NCI-H1436 (cell line): ENCODE measurements around the gene HIP1R.
"Not testable (repeated sequence)": the region's sequence is repeated elsewhere in the genome, so short reads cannot be mapped to it uniquely, and the experiment has no call there.

Experiments
- DNase-seq: peaks from one replicate; lab custom pipeline; 2025; lab: John Stamatoyannopoulos, UW

HIP1R gene

GRCh38 chr12:122834921-122835749 lies at the start of gene HIP1R:
TSS of gene HIP1R (plus strand) at chr12:122835457. CDS start at chr12:122835551, 94 bp downstream.
- no peak for DNase-seq

DNA sequence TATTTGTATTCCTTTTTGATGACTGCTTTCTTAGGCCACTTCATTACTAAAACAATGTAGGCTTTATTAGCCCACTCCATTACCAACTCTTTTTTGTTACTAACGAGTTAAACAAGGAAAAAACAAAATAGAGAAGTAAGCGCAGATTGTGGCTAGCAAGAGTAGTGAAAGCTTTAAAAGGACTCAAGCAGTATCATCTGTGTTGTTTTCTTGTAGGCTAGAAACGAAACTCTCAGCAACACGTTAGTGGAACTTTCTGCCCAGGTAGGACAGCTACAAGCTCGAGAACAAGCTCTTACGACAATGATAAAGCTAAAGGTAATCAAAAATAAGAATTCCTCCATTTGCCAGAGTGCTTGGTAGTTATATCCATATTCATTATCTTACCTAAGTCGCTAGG lies 49.8 kb upstream of the HIP1R start:
- no peak for DNase-seq

GRCh38 chr12:122788387-122788786 lies 46.9 kb upstream of the HIP1R start:
- DNase-seq = no peak

DNA sequence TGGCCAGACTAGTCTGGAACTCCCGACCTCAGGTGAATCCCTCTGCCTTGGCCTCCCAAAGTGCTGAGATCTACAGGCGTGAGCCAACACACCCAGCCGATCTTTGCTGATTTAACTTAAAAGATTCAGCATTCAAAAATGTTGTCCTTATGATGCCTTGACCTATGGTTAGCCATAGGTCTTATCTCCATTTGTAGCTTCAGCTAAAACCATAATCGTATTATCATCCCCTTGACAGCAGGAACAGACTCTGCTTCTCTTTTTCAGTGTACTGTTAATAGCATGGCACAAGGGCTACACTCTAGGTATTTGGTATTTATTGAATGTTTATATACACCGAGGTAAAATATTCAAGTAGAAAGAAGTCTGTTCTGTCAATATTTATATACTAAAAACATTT lies 45.6 kb upstream of the HIP1R start:
- DNase-seq = no peak

DNA sequence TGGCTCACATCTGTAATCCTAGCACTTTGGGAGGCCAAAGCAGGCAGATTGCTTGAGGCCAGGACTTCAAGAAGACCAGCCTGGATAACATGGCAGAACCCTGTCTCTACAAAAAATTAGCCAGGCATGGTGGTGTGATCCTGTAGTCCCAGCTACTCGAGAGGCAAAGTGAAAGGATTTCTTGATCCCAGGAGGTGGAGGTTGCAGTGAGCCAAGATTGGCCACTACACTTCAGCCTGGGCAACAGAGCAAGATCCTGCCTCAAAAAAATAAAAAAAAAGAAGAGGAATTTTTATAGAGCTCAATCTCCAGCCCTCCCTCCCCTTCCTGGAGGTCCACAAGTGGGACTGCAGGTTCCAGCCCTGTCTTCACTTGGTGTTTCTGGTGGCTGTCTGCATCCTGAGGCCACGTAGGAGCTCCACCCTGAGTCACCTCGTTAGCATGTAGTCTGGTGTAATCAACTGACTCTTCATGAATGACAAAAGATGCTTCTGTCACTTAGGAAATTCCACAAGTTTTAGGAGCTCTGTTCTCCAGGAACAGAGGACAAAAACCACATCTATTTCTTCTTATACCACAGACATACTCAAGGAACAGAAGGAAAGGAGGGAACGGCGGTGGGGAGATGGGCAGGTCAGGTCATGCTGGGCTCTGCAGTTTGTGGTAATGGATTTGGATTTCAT lies 44.7 kb upstream of the HIP1R start:
- DNase-seq = no peak

GRCh38 chr12:122793685-122794106 lies 41.6 kb upstream of the HIP1R start:
- peak; percentile 51 for DNase-seq

- DNase-seq = no peak
Observed at GRCh38 chr12:122795807-122796206, 39.5 kb upstream of the HIP1R start.

GRCh38 chr12:122799641-122800243 lies 35.5 kb upstream of the HIP1R start:
- no peak for DNase-seq

- DNase-seq = no peak
Observed at GRCh38 chr12:122803937-122804336, 31.3 kb upstream of the HIP1R start.

DNA sequence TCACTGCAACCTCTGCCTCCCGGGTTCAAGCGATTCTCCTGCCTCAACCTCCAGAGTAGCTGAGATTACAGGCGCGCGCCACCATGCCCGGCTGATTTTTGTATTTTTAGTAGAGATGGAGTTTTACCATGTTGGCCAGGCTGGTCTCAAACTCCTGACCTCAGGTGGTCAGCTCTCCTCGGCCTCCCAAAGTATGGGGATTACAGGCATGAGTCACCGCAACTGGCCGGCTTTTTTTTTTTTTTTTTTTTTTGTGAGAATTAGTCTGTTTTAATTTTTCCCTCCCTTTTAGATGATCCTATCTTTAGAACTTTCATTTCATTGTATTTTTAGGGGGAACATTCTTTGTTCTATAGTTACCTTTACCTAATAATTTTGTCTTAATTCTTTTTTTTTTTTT lies 30.3 kb upstream of the HIP1R start:
- DNase-seq = not testable (repeated sequence)

DNA sequence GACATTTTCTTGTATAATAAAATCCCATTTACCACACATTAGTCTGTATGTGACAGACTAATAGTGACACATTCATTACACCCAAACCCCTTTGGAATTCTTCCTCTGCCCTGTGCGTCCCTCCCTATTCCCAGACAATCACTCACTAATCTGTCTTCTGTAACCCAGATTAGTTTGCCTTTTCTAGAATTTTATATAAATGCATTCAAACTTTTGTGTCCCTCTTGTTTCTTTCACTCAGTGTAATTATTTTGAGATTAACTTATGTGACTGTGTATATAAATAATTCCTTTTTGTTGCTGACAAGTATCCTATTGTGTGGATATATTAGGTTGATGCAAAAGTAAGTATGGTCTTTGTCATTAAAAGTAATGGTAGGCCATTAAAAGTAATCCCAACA lies 27.6 kb upstream of the HIP1R start:
- no peak for DNase-seq

GRCh38 chr12:122811777-122812176 lies 23.5 kb upstream of the HIP1R start:
- no peak for DNase-seq

DNA sequence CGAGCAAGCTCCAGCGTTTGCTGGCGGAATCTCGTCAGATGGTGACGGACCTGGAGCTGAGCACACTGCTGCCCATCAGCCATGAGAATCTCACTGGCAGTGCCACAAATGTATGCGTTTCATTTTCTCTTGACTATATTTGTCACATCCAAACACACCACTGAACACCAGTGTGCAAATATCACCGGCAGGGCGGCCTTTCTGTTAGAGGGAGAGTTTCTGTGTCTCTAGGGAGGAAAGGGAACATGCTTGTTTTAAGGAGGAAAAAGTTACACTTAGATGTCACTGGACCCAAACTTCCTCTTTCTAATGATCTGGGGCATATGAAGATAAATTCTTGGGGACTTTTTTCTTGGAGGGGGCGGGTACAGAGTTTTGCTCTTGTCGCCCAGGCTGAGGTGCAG lies 21.9 kb upstream of the HIP1R start:
- no peak for DNase-seq

DNA sequence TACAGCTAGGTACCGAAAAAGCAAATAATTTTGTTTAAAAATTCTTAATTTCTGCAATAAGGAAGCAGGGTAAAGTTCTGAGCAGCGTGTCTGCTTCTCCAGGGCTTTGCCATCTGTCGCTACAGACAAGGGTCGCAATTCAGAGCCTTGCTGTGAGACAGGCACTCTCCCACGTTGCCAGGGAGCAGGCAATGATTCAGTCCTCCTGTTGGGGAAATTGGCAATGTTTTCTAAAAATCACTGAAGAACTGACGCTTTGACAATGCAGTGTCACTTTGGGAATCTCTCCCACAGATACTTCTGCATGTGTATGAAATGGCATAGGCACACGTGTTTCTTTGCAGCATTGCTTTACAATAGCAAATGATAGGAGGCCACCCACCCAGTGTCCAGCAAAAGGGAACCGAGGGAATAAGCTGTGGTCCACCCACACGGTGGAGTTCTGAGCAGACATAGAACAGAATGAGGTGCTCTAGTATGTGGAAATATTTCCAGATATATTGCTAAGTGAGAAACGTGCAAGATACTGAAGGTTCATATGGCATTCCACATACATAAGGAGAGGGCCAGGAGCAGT lies 16.0 kb upstream of the HIP1R start:
- no peak for DNase-seq

DNA sequence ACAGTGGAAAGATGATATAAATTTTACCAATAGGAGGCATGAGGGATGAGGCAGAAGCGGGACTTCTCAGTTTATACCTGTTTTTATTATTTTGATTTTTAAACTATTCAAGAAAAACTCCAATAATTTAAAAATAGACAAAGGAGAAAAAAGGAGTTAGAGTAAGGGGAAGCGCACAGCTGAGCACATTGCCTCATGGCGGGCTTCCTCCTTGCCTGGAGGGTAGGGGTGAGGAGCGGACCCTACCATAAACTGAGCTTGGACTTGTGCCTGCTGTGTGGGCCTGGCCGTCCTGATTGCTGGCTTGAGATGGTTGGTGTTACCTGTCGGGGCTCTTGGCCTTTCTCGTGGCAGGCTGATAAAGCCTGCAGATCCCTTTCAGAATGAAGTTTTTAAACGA lies 15.1 kb upstream of the HIP1R start:
- no peak for DNase-seq

DNA sequence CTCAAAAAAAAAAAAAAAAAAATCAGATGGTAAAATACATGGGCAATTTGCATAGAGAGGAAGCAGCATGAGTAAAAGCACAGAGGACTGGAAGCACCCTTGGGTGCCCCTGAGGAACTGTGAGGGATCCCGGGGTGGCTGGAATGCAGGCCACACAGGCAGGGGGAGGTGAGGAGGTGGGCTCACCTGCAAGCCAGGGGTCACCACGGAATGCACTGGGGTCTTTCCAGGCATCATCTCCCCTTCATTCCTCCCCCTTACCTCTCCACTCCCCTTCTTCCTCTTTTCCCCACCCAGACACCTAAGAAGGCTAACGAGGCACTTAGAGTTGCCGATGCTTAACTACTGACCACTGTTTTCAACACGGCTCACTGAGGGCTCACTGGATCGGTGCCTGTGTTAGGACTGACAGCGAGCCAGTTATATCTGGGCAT lies 14.4 kb upstream of the HIP1R start:
- no peak for DNase-seq

GRCh38 chr12:122823429-122823828 lies 11.8 kb upstream of the HIP1R start:
- DNase-seq = no peak

DNA sequence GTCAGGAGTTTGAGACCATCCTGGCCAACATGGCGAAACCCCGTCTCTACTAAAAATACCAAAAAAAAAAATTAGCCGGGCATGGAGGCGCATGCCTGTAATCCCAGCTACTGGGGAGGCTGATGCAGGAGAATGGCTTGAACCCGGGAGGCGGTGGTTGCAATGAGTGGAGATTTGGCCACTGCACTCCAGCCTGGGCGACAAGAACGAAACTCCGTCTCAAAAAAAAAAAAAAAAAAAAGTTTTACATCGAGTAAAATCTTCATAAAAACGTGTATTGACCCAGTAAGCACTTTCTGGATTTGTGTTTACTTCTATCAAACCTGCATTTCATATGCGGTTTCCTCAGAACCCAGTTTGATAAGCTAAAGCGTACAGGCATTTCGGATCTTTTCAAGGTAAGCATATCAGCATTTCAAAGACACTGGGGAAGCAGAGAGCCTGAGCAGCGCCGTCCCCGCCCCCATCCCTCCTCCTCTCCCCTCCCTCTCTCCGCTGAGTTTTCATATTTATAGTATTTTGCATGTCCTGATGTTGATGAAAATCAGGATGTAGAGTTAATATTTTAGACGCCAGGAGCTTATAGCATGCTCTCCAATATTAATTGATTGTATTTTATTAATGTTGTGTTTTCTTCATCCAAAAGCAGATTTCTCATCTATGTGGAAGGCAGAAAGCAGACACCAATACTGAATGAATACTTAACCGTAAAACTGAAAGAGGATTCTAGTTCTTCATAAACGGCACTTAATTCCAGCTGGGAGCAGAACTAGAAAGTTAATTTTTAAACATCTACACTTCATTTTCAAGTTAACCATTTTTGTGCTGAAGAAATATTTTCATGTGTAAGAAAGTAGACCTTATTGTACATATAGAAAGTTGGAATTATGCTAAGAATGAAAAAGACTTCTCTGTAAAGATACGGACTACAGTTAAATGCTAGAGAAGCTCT lies 9.2 kb upstream of the HIP1R start:
- no peak for DNase-seq

- no peak for DNase-seq
Observed at GRCh38 chr12:122827258-122827657, 8.0 kb upstream of the HIP1R start.

- DNase-seq = no peak
Observed at GRCh38 chr12:122830517-122831214, 4.6 kb upstream of the HIP1R start.
